Measurements from ENCODE around the gene MBD6. TPM values are rescaled to one million over a fixed set of nuclear protein-coding genes. Genes with fewer than 3 reads are reported as not detected.
A peak's percentile ranks its signal among the peaks of the same experiment; 100 is the strongest.

The MBD6 gene
- total and polyA plus RNA-seq, 2 of the 8 experiments (the other 6 are each of a cell fraction or from before 2014, with no cell fraction given) = 3.9 to 32.3 TPM

DNA sequence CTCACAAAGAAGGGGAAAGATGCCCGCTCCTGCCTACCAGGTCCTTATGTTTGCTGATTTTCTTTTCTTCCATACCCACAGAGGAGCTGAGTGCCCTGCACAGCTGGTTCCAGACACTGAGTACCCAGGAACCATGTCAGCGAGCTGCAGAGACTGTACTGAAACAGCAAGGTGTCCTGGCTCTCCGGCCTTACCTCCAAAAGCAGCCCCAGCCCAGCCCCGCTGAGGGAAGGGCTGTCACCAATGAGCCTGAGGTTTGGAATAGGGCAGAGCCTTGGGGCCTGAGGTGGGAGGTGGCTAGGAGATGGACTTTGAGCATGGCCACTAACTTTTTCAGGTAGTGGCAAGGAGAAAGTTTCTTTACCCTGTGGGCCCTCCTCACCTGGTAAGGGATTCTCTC lies 32.5 kb upstream of the MBD6 start:
- H3K36me3 ChIP-seq (ENCODE audit: control insufficient read depth in 2 of 4, insufficient read depth in 4 of 4, low read length in 3 of 4) = peaks cover 22 to 50% (median 42%) of the 10 kb centered on the region in 4 experiments
- peaks cover 0 to 3% of the 10 kb centered on the region in 2 experiments for H4K20me1 ChIP-seq (replicated peaks in 1 of 2; ENCODE audit: control insufficient read depth in 1 of 2, insufficient read depth in 2 of 2, low read length in 2 of 2)
- no peak for DNase-seq (ENCODE audit: low read depth in 1 of 2, low spot score in 2 of 2)
- H3K4me2 ChIP-seq (ENCODE audit: insufficient read depth in 1 of 2, low read depth in 2 of 2, low read length in 2 of 2) = no peak overlapping the region; a peak in 1 of 4 replicates
- no peak overlapping the region for H3K4me3 ChIP-seq (ENCODE audit: extremely low read depth in 1 of 4, insufficient read depth in 2 of 4, low read depth in 3 of 4, low read length in 4 of 4)
- TF ChIP-seq GTF2F1 (IDR thresholded peaks at IDR 0.05; ENCODE audit: borderline replicate concordance, low read depth, low read length) = no peak
- TF ChIP-seq SP4 (IDR thresholded peaks at IDR 0.05; ENCODE audit: low read length) = no peak
- TF ChIP-seq PHF8 (conservative IDR thresholded peaks at IDR 0.05; ENCODE audit: low read depth, low read length) = no peak
- TF ChIP-seq YY1 (IDR thresholded peaks at IDR 0.05; ENCODE audit: low read depth, low read length) = no peak
- TF ChIP-seq BCL11A (IDR thresholded peaks at IDR 0.05; ENCODE audit: low read depth in 2 of 2, low read length in 2 of 2) = no peak
- TF ChIP-seq USF2 (IDR thresholded peaks at IDR 0.05; ENCODE audit: low read length) = no peak
- H2BK5ac ChIP-seq (ENCODE audit: low read depth, low read length) = no peak overlapping the region
- H3K18ac ChIP-seq (ENCODE audit: extremely low read depth, low read length) = no peak overlapping the region
- no peak overlapping the region for H3K27ac ChIP-seq (ENCODE audit: low read depth, low read length)
- no peak overlapping the region for H4K5ac ChIP-seq (ENCODE audit: insufficient read length, low read depth, low read length)
- ChIA-PET CTCF (ENCODE audit: partially characterized antibody) (interaction anchor here (0.8 to 25.1 kb wide), 5 partner anchors 9 to 32 kb away, joined by 3 to 441 read pairs (median 3); partner anchors contain the start of genes GLI1 and INHBE), POLR2A (ENCODE audit: partially characterized antibody) (interaction anchor here (1.0 to 1.4 kb wide), 4 partner anchors 36 to 220 kb away, joined by 3 to 4 read pairs (median 4); no protein-coding TSS in a partner anchor)
- no peak overlapping the region for H3K9ac ChIP-seq (replicated peaks in 1 of 4; ENCODE audit: extremely low read depth in 1 of 4, low read depth in 3 of 4, low read length in 3 of 4)
- H2BK20ac ChIP-seq (ENCODE audit: low read length) = no peak overlapping the region
- H3K9me3 ChIP-seq (ENCODE audit: insufficient read depth in 2 of 2, low read depth in 1 of 2, low read length in 1 of 2) = no peaks in the 10 kb centered on the region; a peak in 1 of 4 replicates
- no peak overlapping the region for H2BK12ac ChIP-seq (ENCODE audit: low read depth, low read length)
- H3K4ac ChIP-seq (replicated peaks; ENCODE audit: insufficient read length, low read depth, low read length) = no peak overlapping the region
- FAIRE-seq = no peak
- no peak overlapping the region for H3K23ac ChIP-seq (ENCODE audit: insufficient read length)
- H3K4me1 ChIP-seq (replicated peaks in 1 of 4; ENCODE audit: control insufficient read depth in 3 of 4, insufficient read depth in 4 of 4, low read length in 3 of 4) = peaks cover 0 to 7% (median 2%) of the 10 kb centered on the region in 4 experiments; a peak in 5 of 7 replicates
- H2AFZ ChIP-seq (ENCODE audit: low read length) = no peak overlapping the region
- H3K14ac ChIP-seq (ENCODE audit: insufficient read length) = no peak overlapping the region
- no peaks in the 10 kb centered on the region for H3K27me3 ChIP-seq (replicated peaks in 1 of 4; ENCODE audit: control insufficient read depth in 3 of 4, extremely low read depth in 1 of 4, insufficient read depth in 3 of 4, low read length in 3 of 4)
- no peak overlapping the region for H3K56ac ChIP-seq (replicated peaks; ENCODE audit: insufficient read length, low read depth, low read length)
- no peak overlapping the region for H2BK15ac ChIP-seq (ENCODE audit: low read length)
- 84% methylated on average over 4 of the region's 4 CpGs; no CpG with 5 or more reads in 1 of the 2 experiments for WGBS, 2 experiments (ENCODE audit: extremely low coverage in 1 of 2, insufficient coverage in 1 of 2, insufficient read length in 1 of 2, insufficient replicate concordance in 2 of 2, low coverage in 1 of 2, low lambda C conversion rate in 2 of 2, missing lambda C conversion rate in 1 of 2)
- peaks cover 7% of the 10 kb centered on the region; the same call in 1 of the 2 replicates for H3K23me2 ChIP-seq (ENCODE audit: low read depth, low read length)
- peaks cover 8% of the 10 kb centered on the region; the same call in 1 of the 2 replicates for H3K79me1 ChIP-seq (ENCODE audit: low read depth, low read length)
- H3K79me2 ChIP-seq (ENCODE audit: control insufficient read depth in 1 of 2, insufficient read depth in 2 of 2, low read length in 2 of 2) = peaks cover 14 to 28% of the 10 kb centered on the region in 2 experiments
- no peak overlapping the region for H2BK120ac ChIP-seq (replicated peaks; ENCODE audit: low read depth, low read length)
- peak overlapping the region; percentile 14; the same call in 1 of the 2 replicates for H4K8ac ChIP-seq (ENCODE audit: extremely low read depth, insufficient read depth, low read length)
- H2AK5ac ChIP-seq (ENCODE audit: low read depth, low read length) = no peak overlapping the region
- no peak overlapping the region for H4K91ac ChIP-seq (replicated peaks; ENCODE audit: insufficient read length, low read length)

All from H1 (cell line).